ENCODE measurements around the gene ASPSCR1. TPM values are rescaled to one million over a fixed set of nuclear protein-coding genes. Genes with fewer than 3 reads are reported as not detected.
A peak's percentile ranks its signal among the peaks of the same experiment; 100 is the strongest.

The ASPSCR1 gene
- total and polyA plus RNA-seq, 10 of the 15 experiments (the other 5 are each of a cell fraction or from before 2014, with no cell fraction given): 1.5 to 48.4 (median 25.4) TPM

GRCh38 chr17:81932333-81932983 is 45.0 kb upstream of the ASPSCR1 start:
- in situ Hi-C loops (cut with MboI) (no loop called here), intact Hi-C loops (cut with micrococcal nuclease; ENCODE audit: unreplicated experiment) (no loop called here)
- Histone ChIP-seq H3K9ac (ENCODE audit: control insufficient read depth, insufficient read depth, low read length) (no peak overlapping the region), H3K4me1 (ENCODE audit: control insufficient read depth, insufficient read depth, low read length) (peaks cover 17% of the 10 kb centered on the region), H2AFZ (ENCODE audit: control insufficient read depth, low read depth, low read length) (no peak overlapping the region), H3K9me3 (replicated peaks; ENCODE audit: control insufficient read depth, insufficient read depth, low read length) (no peaks in the 10 kb centered on the region), H3K79me2 (ENCODE audit: control insufficient read depth, insufficient read depth, low read length) (peaks cover 10% of the 10 kb centered on the region), H3K36me3 (ENCODE audit: control insufficient read depth in 2 of 2, insufficient read depth in 2 of 2, low read length in 1 of 2) (peaks cover 0 to 2% of the 10 kb centered on the region in 2 experiments; a peak in 1 of 4 replicates), H4K20me1 (ENCODE audit: control insufficient read depth, insufficient read depth) (no peaks in the 10 kb centered on the region), H3K27me3 (replicated peaks in 1 of 2; ENCODE audit: control insufficient read depth in 2 of 2, insufficient read depth in 2 of 2, low read length in 1 of 2) (no peaks in the 10 kb centered on the region), H3K4me3 (no peak overlapping the region), H3K4me2 (ENCODE audit: control insufficient read depth, insufficient read depth) (no peak overlapping the region), H3K27ac (ENCODE audit: control insufficient read depth, insufficient read depth) (no peak overlapping the region)
- no TSS peak for BruUV-seq (replicated peaks)
- WGBS (ENCODE audit: insufficient coverage, insufficient replicate concordance, low lambda C conversion rate, missing lambda C conversion rate): 69% methylated on average over 9 of the region's 9 CpGs
- POLR2A ChIA-PET: no interaction called here
- TF ChIP-seq SP1 (IDR thresholded peaks at IDR 0.05; ENCODE audit: low read depth, low read length) (no peak), ASH2L (IDR thresholded peaks at IDR 0.05; ENCODE audit: borderline replicate concordance, low read depth) (no peak), BACH1 (IDR thresholded peaks at IDR 0.05; ENCODE audit: borderline replicate concordance) (no peak), RUNX3 (IDR thresholded peaks at IDR 0.05; ENCODE audit: low read length) (0 out of 2 replicates have a peak, but pooled peaks have one; percentile 6), ESRRA (IDR thresholded peaks at IDR 0.05; ENCODE audit: low read length) (no peak)
- TF ChIP-seq, protein P1, sequence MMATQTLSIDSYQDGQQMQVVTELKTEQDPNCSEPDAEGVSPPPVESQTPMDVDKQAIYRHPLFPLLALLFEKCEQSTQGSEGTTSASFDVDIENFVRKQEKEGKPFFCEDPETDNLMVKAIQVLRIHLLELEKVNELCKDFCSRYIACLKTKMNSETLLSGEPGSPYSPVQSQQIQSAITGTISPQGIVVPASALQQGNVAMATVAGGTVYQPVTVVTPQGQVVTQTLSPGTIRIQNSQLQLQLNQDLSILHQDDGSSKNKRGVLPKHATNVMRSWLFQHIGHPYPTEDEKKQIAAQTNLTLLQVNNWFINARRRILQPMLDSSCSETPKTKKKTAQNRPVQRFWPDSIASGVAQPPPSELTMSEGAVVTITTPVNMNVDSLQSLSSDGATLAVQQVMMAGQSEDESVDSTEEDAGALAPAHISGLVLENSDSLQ (IDR thresholded peaks at IDR 0.05): no peak
- CTCF ChIA-PET: no interaction called here
- SMC1A ChIA-PET (ENCODE audit: uncharacterized antibody, unreplicated experiment): no interaction called here
- no peak for DNase-seq (ENCODE audit: low read depth, low spot score)
- RAD21 ChIA-PET (ENCODE audit: unreplicated experiment): no interaction called here
- ATAC-seq: no peak
- no peak for FAIRE-seq

GRCh38 chr17:81933178-81933699 is 44.2 kb upstream of the ASPSCR1 start:
- WGBS (ENCODE audit: insufficient coverage, insufficient replicate concordance, low lambda C conversion rate, missing lambda C conversion rate): 83% methylated on average over 13 of the region's 14 CpGs
- no peak overlapping the region for H2AFZ ChIP-seq (ENCODE audit: control insufficient read depth, low read depth, low read length)
- RAD21 ChIA-PET (ENCODE audit: unreplicated experiment): no interaction called here
- no peak overlapping the region for H3K4me2 ChIP-seq (ENCODE audit: control insufficient read depth, insufficient read depth)
- peaks cover 17% of the 10 kb centered on the region for H3K4me1 ChIP-seq (ENCODE audit: control insufficient read depth, insufficient read depth, low read length)
- FAIRE-seq (no peak), DNase-seq (ENCODE audit: low read depth, low spot score) (no peak), ATAC-seq (no peak)
- intact Hi-C loops (cut with micrococcal nuclease; ENCODE audit: unreplicated experiment) (no loop called here), in situ Hi-C loops (cut with MboI) (no loop called here)
- H3K27ac ChIP-seq (ENCODE audit: control insufficient read depth, insufficient read depth): no peak overlapping the region
- CTCF ChIA-PET: no interaction called here
- no peaks in the 10 kb centered on the region for H4K20me1 ChIP-seq (ENCODE audit: control insufficient read depth, insufficient read depth)
- TF ChIP-seq POLR2A (IDR thresholded peaks at IDR 0.05; ENCODE audit: low read depth, low read length) (0 out of 2 replicates have a peak, but pooled peaks have one; percentile 16), NFYA (IDR thresholded peaks at IDR 0.05; ENCODE audit: borderline replicate concordance, low read depth, low read length) (no peak)
- H3K9ac ChIP-seq (ENCODE audit: control insufficient read depth, insufficient read depth, low read length): no peak overlapping the region
- no TSS peak for BruUV-seq (replicated peaks)
- H3K9me3 ChIP-seq (replicated peaks; ENCODE audit: control insufficient read depth, insufficient read depth, low read length): no peaks in the 10 kb centered on the region
- POLR2A ChIA-PET: no interaction called here
- peaks cover 10% of the 10 kb centered on the region for H3K79me2 ChIP-seq (ENCODE audit: control insufficient read depth, insufficient read depth, low read length)
- no peak overlapping the region for H3K4me3 ChIP-seq
- H3K27me3 ChIP-seq (replicated peaks in 1 of 2; ENCODE audit: control insufficient read depth in 2 of 2, insufficient read depth in 2 of 2, low read length in 1 of 2): no peaks in the 10 kb centered on the region
- peaks cover 0 to 2% of the 10 kb centered on the region in 2 experiments; a peak in 1 of 4 replicates for H3K36me3 ChIP-seq (ENCODE audit: control insufficient read depth in 2 of 2, insufficient read depth in 2 of 2, low read length in 1 of 2)
- SMC1A ChIA-PET (ENCODE audit: uncharacterized antibody, unreplicated experiment): no interaction called here
